Effector CD8-positive, alpha-beta T cell (primary cell): ENCODE results near the gene CHP1.
A peak's percentile ranks its signal among the peaks of the same experiment; 100 is the strongest.
"Not testable (repeated sequence)": the region's sequence is repeated elsewhere in the genome, so short reads cannot be mapped to it uniquely, and the experiment has no call there.

Experiments
- DNase-seq: peaks from one replicate; lab custom pipeline; 2025; lab: John Stamatoyannopoulos, UW
- total RNA-seq, 4 experiments: gene quantifications; one replicate each; lab custom pipeline; 2026; lab: John Stamatoyannopoulos, UW

CHP1 gene
- 51.2 to 69.3 (median 62.9) reads per million in 4 experiments for total RNA-seq

- DNase-seq, result peak; percentile 81
Observed at GRCh38 chr15:41230650-41231421, at the start of gene CHP1, which contains the start of gene EXD1. TSS of gene CHP1 (plus strand) at chr15:41231268. CDS start at chr15:41231383, 115 bp downstream. TSS of gene EXD1 (minus strand) at chr15:41230757. CDS start at chr15:41226575, 4,182 bp downstream.

DNA sequence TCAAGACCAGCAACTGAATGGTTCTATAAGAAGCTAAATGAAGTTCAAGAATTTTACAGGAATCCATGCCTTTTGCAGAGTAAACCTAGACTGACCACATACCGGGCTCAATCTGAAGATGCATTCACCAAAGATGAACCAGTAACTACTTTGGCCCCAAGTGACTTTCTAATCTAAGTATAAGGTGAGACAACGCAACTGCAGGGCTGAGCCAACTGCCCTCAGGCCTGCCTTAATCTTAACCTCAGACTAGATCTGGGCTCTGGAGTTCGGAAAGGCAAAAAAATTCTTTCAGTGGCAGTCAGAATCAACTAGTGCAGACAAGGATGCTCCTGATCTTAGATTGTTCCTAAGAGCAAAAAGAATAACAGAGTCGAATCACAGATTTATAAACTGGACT lies 48.8 kb upstream of the CHP1 start:
- DNase-seq, result no peak

- DNase-seq, result no peak
Observed at GRCh38 chr15:41183581-41183980, 47.5 kb upstream of the CHP1 start.

DNA sequence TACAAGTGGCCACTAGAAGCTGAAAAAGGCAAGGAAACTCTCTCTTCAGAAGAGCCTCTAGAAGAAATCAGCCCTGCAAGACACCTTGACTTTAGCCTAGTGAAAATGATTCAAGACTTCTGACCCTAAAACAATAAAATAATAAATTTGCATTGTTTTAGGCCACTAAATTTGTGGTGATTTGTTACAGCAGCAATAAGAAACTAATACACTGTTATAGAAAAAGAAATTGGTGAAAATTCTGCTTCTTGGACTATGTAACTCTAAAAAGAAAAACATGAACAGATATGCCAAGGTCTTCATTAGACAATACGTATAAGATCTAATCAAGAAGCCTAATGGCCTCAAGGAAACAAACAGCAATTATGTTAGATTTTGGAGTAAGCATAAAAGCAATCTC lies 36.6 kb upstream of the CHP1 start:
- DNase-seq, result no peak

- no peak for DNase-seq
Observed at GRCh38 chr15:41199470-41199869, 31.6 kb upstream of the CHP1 start.

- DNase-seq, result no peak
Observed at GRCh38 chr15:41203395-41203794, 27.7 kb upstream of the CHP1 start.

GRCh38 chr15:41205315-41205714 lies 25.8 kb upstream of the CHP1 start:
- DNase-seq, result no peak

- no peak for DNase-seq
Observed at GRCh38 chr15:41207687-41208448, 23.2 kb upstream of the CHP1 start.

DNA sequence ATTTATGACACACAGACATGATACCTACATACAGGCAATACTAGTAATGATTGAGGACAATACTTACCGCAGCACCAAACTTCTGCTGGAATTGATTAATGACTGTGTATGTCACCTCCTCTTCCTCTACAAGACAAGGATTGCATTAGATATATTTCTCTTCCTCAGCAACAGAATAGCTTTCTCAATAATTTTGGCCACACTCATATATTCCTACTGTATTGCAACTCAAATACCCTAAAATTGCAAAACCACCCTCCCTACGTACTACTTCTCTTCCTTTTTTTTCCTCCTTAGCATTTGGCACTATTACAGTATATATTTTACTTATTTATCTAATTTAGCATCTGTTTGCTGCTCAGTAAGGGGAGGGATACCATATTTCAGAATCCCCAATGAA lies 15.4 kb upstream of the CHP1 start:
- DNase-seq, result no peak

DNA sequence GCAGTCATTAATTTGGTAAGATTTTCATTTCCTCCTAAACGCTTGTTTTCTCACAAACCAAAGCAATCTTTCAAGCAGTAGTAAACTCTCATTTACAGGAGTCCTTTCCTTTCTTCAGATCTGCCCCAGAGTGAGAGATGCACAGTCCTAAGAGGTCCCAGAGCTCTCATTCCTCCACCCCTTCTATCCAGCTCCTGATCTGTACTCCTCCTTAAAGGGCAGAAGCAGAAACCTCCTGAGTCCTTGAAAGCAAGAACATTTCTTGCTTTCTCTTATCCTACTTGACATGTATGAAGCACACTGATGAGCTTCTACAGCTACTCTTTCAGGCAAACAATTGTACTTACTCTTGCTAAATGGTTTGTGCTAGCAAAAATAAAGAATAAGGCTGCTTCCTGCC lies 12.2 kb upstream of the CHP1 start:
- no peak for DNase-seq

DNA sequence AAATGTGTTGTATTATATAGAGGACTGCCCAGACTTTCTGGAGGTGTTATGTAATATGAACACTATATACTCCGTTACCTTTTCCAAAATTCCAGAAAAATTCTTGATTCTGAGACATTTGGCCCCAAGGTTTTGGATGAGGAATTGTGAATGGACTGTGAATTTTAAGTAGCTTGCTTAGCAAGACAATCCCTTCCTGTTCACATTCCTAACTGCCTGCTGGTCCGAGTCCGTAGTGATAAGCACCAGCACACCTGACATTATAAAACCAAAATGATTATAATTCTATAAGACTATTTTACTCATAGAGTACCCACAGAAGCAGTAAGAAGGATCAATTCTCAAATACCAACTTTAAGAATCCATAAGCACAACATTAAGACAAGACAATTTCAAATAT lies 11.7 kb upstream of the CHP1 start:
- DNase-seq, result no peak

DNA sequence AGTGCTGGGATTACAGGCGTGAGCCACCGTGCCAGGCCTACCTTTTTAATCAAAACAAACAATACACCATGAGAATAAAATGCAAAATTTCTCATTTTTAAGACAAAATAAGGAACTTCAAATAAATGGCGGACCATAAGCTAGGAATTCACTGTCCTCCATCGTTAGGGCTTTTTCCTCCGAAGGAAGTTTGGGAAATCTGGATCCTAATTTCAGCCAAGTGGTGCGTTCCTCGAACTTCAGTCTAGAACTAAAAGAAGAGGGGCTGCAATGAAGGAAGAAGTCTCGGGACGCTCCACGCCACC lies 771 bp upstream of the CHP1 start:
- DNase-seq, result no peak

DNA sequence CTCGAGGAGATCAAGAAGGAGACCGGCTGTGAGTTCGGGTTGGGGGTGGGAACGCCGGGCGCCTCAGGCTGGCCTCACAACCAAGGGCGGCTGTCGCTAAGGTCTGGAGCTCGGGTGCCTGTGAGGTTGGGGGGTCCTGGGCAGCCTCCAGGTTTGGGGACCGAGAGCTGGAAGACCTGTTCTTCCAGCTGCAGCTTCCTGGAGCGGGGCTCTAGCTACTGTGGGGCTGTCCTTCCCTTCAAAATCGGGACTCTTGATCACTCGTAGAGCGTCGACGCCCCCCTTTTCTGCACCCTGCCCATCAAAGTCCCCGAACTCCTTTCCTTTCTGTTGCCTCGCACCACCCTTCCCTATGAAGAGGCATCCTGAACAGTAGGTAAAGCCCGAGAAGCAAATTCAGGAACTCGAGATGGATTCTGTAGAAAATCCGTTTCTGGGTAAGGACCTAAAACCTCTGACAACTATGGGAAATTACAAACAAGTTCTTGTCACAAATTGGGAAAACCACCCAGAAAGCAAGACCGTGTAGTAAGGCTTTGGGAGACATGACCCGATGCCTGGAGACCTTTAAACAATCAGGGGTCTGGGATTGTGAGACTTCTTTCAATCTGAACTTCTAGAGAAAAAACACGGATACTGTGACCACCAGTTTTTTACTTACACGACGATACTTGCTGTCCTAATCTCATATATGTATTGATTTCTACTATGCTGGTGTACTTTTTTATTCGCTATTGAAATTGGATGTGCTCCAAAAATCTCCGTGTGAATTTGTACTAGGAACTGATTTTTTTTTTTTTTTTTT lies 556 bp downstream of the CHP1 start:
- DNase-seq, result no peak

- no peak for DNase-seq
Observed at GRCh38 chr15:41233367-41233771, 2.3 kb downstream of the CHP1 start.

DNA sequence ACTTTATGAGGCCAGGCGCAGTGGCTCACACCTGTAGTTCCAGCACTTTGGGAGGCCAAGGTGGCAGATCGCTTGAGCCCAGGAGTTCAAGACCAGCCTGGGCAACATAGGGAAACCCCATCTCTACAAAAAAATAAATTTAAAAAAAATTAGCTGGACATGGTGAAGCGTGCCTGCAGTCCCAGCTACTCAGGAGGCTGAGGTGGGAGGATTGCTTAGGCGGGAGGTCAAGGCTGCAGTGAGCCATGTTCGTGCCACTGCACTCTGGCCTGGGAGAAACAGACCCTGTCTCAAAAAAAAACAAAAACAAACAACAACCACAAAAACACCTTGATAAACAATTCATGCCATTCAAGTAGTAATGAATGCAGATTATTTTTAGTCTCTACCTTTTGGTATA lies 4.2 kb downstream of the CHP1 start:
- DNase-seq, result not testable (repeated sequence)

DNA sequence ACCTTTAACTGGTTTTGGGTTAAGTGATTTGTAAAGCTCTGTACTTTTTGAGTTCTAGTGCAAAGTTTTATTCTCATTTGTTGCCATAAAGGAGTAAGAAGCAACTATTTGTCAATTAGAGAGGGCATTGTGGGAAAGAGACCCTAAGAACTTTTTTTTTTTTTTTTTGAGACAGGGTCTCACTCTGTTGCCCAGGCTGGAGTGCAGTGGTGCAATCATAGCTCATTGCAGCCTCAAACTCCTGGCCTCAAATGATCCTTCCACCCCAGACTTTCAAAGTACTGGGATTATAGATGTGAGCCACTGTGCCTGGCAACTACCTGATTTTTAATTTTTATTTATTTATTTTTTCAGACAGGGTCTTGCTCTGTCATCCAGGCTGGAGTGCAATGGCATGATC lies 4.9 kb downstream of the CHP1 start:
- DNase-seq, result no peak

DNA sequence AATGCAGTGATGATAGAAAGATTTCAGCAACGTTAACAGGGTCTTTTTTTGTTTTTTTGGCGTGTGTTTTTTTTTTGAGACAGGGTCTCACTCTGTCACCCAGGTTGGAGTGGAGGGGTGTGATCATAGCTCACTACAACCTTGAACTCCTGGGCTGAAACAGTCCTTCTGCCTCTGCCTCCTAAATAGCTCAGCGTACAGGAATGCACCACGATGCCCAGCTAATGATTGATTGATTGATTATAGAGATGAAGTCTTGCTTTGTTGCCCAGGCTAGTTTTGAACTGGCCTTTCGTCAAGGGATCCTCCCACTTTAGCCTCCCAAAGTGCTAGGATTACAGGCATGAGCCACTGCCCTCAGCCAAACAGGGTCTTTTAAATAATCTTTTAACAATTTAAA lies 7.0 kb downstream of the CHP1 start:
- DNase-seq, result no peak

DNA sequence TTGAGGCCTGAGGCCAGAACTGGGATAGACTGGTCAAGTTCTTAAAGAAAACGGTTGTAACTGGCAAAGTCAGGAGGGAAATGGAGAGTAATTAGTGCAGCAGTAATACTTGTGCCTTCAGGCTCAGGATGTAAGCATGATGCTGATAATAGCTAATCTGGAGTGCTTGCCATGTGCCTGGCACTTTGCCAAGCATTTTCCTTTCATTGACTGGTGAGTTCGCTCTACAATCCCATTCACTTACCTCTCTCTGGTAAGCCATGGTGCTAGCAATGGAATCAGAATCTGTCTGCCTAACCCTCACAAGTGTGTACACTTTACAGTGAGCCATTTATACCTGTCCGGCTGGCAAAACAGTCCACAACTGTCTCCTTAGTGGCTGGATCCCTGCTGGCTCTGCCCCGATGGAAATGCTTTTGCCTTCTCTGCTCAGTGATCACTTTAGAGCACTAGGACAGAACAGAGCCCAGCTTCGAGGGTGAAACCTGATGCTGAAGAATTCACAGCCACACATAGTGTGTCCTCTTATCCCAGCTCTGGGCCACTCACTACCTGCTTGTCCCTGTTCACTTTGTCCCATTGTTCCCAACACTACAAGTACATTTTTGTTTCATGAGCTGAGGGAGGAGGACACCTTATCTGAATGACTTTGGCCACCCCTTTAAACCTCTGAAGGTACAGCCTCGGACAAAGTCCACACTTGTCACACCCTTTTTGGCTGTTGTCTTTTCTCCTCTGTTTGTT lies 10.3 kb downstream of the CHP1 start:
- DNase-seq, result no peak

- not testable (repeated sequence) for DNase-seq
Observed at GRCh38 chr15:41250745-41251144, 19.7 kb downstream of the CHP1 start.

GRCh38 chr15:41251411-41251810 lies 20.3 kb downstream of the CHP1 start:
- DNase-seq, result no peak

DNA sequence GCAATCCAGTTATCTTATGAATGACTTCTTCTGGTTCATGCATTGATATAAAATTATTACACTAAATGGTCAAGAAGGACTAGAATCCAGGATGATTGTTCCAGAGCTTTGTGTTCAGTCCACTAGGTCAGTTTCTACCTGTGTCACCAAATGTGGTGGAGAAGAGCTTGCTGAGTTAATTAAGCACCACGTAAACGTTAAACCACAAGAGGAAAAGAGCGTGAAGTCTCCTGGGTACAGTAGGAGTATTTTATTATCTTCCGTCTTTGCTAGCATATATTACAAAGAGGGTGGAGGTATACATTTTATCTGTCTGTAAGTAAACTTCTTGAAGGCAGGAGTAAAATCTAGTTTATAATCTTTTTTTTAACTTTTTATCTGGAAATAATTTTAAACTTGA lies 23.5 kb downstream of the CHP1 start:
- no peak for DNase-seq

DNA sequence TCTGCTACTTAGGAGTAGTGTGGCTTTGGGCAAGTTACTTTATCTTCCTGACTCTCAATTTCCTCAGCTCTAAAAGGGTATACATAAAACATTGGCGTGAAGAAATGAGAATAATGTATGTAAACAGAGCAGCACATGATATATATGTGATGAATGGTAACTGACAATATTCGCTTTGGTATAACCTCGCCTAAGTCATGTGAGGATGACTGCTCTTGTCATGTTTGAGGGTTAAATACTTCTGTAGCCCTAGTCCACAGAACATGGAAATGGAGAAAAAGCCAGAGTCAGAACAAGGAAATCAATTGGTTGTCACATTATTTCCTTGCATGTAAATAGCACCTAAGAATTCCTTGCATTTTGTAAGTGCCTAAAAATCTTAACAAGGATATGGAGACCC lies 25.0 kb downstream of the CHP1 start:
- DNase-seq, result no peak
